Right lobe of liver (tissue), 6 donors: Measurements from ENCODE around the gene FAM227B. TPM values are rescaled to one million over a fixed set of nuclear protein-coding genes. Genes with fewer than 3 reads are reported as not detected.

ENCODE experiments used
- ATAC-seq, 4 donors: fragments of 200-7000 bp; cut with Tn5 transposase; one replicate each; pipeline ENCODE4 v1.9.1; 2020; ENCODE audit warnings: mild to moderate bottlenecking in 4 of 4, moderate library complexity in 4 of 4
- DNase-seq, 3 donors: peaks; one replicate each; pipeline ENCODE4 v3.0.0-alpha.2; 2020
- H3K27ac ChIP-seq, 3 donors: fragments of 200-600 bp; one replicate each; pipeline ENCODE4 v1.8.0; 2022
- H3K27me3 ChIP-seq, 2 donors: fragments of 200-600 bp; one replicate each; pipeline ENCODE4 v1.8.0; 2022
- H3K36me3 ChIP-seq, 4 donors: fragments of 200-600 bp; sonication (generic) in 1 of 4; one replicate each; pipeline versions ENCODE4 v1.5.1 to v1.8.0; 2017 to 2022; ENCODE audit warnings: control low read depth in 1 of 4
- H3K4me1 ChIP-seq, 4 donors: fragments of 200-600 bp; sonication (generic) in 1 of 4; one replicate each; pipeline versions ENCODE4 v1.5.1 to v1.8.0; 2017 to 2022; ENCODE audit warnings: control low read depth in 1 of 4
- H3K4me3 ChIP-seq, 3 donors: fragments of 200-600 bp; one replicate each; pipeline ENCODE4 v1.8.0; 2022
- H3K9me3 ChIP-seq, 4 donors: fragments of 200-600 bp; sonication (generic) in 1 of 4; one replicate each; pipeline versions ENCODE4 v1.5.1 to v1.8.0; 2017 to 2022; ENCODE audit warnings: control low read depth in 1 of 4
- POLR2A ChIP-seq: fragments of 450-650 bp; IDR thresholded peaks from one replicate; pipeline ENCODE4 v1.6.1; 2017; ENCODE audit warnings: antibody characterized with exemption, mild to moderate bottlenecking
- WGBS: methylation state at CpG from one replicate; pipeline ENCODE4 v1.1.6; 2018; ENCODE audit warnings: low coverage, low lambda C conversion rate; ENCODE audit not compliant: insufficient coverage; ENCODE audit errors: missing lambda C conversion rate; 5-methylcytosine and 5-hydroxymethylcytosine counted together
- intact Hi-C, 2 donors: fragments of 100-400 bp; cut with DNase I; formaldehyde crosslinking; loops; one replicate each; pipeline versions ENCODE4 v1.11.2 to v1.14.1; 2022
- total RNA-seq, 6 experiments: library from RNA; depleted of rRNA in 2 of 6; stranded (reverse); fragments of >200 nt in 2 of 6; fragmentation: NEBNext Ultra II Directional in 3 of 6; extraction: Animal tissue kit (Norgen Biotek cat#: 25700) in 3 of 6; gene quantifications; one replicate each; pipeline versions ENCODE4 v1.1.0 to v1.2.4, GENCODE V29; 2016 to 2023
- TF ChIP-seq, protein P1 (sequence below), 4 donors: fragments of 200-600 bp in 3 of 4; fragments of 450-650 bp in 1 of 4; IDR thresholded peaks; one replicate each; pipeline versions ENCODE4 v1.5.1 to v1.8.0; 2016 to 2022; ENCODE audit warnings: antibody characterized with exemption in 4 of 4, mild to moderate bottlenecking in 2 of 4
- donor health status: DM: no; HTN: yes; CAD: no.
- donor health status: DM: no; HTN: no; CAD: no.
- donor health status: DM: no; HTN: no; CAD: no.
- donor health status: DM: no; HTN: yes; CAD: no.
- donor health status: DM: no; HTN: yes; CAD: no.

Gene FAM227B
- total RNA-seq, 6 experiments from 2014 or later, result 1.3 to 3.2 (median 2.0) TPM

- intact Hi-C loops, result no loop called here
- H3K27ac ChIP-seq, result no peak overlapping the region
- H3K27me3 ChIP-seq, result no peaks in the 10 kb centered on the region
- H3K9me3 ChIP-seq, result peaks cover 0 to 2% (median 0%) of the 10 kb centered on the region in 4 donors
- H3K4me1 ChIP-seq, result peaks cover 0 to under 1% (median under 1%) of the 10 kb centered on the region in 4 donors
- H3K4me3 ChIP-seq, result no peak overlapping the region
- DNase-seq (no peak), ATAC-seq (no peak)
- TF ChIP-seq, protein P1, sequence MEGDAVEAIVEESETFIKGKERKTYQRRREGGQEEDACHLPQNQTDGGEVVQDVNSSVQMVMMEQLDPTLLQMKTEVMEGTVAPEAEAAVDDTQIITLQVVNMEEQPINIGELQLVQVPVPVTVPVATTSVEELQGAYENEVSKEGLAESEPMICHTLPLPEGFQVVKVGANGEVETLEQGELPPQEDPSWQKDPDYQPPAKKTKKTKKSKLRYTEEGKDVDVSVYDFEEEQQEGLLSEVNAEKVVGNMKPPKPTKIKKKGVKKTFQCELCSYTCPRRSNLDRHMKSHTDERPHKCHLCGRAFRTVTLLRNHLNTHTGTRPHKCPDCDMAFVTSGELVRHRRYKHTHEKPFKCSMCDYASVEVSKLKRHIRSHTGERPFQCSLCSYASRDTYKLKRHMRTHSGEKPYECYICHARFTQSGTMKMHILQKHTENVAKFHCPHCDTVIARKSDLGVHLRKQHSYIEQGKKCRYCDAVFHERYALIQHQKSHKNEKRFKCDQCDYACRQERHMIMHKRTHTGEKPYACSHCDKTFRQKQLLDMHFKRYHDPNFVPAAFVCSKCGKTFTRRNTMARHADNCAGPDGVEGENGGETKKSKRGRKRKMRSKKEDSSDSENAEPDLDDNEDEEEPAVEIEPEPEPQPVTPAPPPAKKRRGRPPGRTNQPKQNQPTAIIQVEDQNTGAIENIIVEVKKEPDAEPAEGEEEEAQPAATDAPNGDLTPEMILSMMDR (IDR thresholded peaks at IDR 0.05), result no peak
- TF ChIP-seq POLR2A, result no peak
- peaks cover 0 to 19% (median 1%) of the 10 kb centered on the region in 4 donors for H3K36me3 ChIP-seq
- WGBS, result 74% methylated on average over 1 of the region's 1 CpG
Measured at GRCh38 chr15:49627407-49627877, 6.8 kb upstream of the FAM227B start.

DNA sequence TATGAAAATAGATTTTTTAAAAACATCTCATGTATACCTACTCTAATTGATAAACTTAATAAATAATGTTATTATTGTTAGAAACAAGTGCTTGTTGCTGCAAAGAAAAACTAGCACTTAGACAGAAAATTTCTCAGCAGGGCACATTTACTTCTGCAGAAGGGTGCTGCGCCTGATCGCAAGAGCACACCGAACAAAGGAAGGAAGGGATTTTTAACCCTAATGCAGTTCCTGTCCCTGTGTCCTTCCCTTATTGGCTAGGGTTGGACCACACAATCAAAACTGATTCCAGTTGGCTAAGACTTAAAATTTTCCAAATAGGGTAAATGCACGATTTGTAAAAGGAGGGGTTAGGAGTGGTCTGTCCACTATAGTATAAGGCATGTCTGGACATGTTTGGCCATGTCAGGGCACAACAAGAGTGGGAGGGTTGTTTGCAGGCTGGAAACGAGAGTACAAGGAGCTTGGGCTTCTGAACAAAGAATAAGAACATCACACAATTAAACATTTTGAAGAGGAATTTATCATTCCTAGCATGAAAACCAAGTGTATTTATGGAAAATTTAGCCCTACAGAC is 4.9 kb upstream of the FAM227B start:
- intact Hi-C loops, result no loop called here
- Histone ChIP-seq H3K4me1 (peaks cover 0 to 9% (median 2%) of the 10 kb centered on the region in 4 donors), H3K27me3 (no peaks in the 10 kb centered on the region), H3K4me3 (no peak overlapping the region), H3K36me3 (peaks cover 0 to 14% (median 1%) of the 10 kb centered on the region in 4 donors), H3K9me3 (peaks cover 0 to 2% (median 0%) of the 10 kb centered on the region in 4 donors), H3K27ac (no peak overlapping the region)
- TF ChIP-seq POLR2A, result no peak
- TF ChIP-seq, protein P1 (IDR thresholded peaks at IDR 0.05), result no peak
- ATAC-seq (no peak), DNase-seq (no peak)
- 96% methylated on average over 5 of the region's 5 CpGs for WGBS

DNA sequence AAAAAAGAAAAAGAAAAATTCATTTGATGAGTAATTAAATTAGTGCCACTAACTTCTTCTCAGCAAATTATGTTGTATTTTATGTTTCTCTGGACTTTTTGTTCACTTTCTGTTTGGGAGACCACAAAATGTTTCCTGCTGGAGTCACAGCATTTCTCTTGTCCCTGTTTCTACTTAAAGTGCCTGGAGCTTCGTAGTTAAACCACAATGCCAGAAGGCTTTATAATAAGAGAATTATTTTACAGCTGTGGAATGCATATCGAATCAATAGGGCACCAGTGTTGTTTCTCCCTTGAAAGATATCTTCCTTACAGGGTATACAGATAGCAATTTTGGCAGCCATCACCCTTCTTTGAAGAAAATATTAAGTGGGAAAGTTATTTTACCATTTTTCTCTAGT is 3.4 kb upstream of the FAM227B start:
- intact Hi-C loops, result no loop called here
- peaks cover 0 to 14% (median 1%) of the 10 kb centered on the region in 4 donors for H3K36me3 ChIP-seq
- DNase-seq (no peak), ATAC-seq (no peak)
- peaks cover 0 to 2% (median 0%) of the 10 kb centered on the region in 4 donors for H3K9me3 ChIP-seq
- H3K4me3 ChIP-seq, result no peak overlapping the region
- TF ChIP-seq, protein P1 (IDR thresholded peaks at IDR 0.05), result no peak
- TF ChIP-seq POLR2A, result no peak
- H3K4me1 ChIP-seq, result peaks cover 0 to 16% (median 2%) of the 10 kb centered on the region in 4 donors
- WGBS, result 70% methylated on average over 2 of the region's 2 CpGs
- H3K27ac ChIP-seq, result no peak overlapping the region
- H3K27me3 ChIP-seq, result no peaks in the 10 kb centered on the region

DNA sequence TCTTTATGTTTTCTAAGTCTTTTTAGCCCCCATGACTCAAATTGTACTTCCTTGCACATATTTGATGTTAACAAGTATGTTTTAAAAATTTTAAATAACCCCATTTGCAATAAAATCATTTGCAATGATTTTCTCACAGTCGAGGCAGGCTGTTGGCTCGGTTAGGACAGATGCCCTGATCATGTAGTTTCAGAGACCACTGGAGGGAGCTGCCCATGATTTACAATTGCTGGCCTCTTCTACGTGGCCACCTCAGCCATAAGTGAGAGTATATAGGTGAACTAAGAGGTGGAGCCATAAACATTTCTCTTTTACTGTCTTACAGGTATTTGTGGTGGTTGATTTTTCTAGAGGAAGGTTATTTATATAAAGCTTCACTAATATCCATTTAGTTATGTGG is 1.9 kb upstream of the FAM227B start:
- no peak overlapping the region for H3K27ac ChIP-seq
- DNase-seq, result no peak
- H3K4me1 ChIP-seq, result peaks cover 0 to 16% (median 2%) of the 10 kb centered on the region in 4 donors
- H3K36me3 ChIP-seq, result peaks cover 0 to 11% (median 1%) of the 10 kb centered on the region in 4 donors
- no peaks in the 10 kb centered on the region for H3K27me3 ChIP-seq
- no peak for ATAC-seq
- intact Hi-C loops, result no loop called here
- H3K4me3 ChIP-seq, result no peak overlapping the region
- H3K9me3 ChIP-seq, result peaks cover 0 to 2% (median 0%) of the 10 kb centered on the region in 4 donors
- TF ChIP-seq, protein P1 (IDR thresholded peaks at IDR 0.05), result peak in 1 of 4 donors; percentile 6
- TF ChIP-seq POLR2A, result no peak
- WGBS, result 81% methylated on average over 3 of the region's 3 CpGs
